HG03060 (cell line): Measurements from ENCODE around the gene CD164L2.
"Not testable (repeated sequence)": the region's sequence is repeated elsewhere in the genome, so short reads cannot be mapped to it uniquely, and the experiment has no call there.

Experiments used
- ATAC-seq: cut with Tn5 transposase; IDR thresholded peaks from one replicate; pipeline ENCODE4 v1.9.1; 2021; ENCODE audit warnings: low read depth, moderate number of reproducible peaks; ENCODE audit not compliant: unreplicated experiment

The CD164L2 gene

DNA sequence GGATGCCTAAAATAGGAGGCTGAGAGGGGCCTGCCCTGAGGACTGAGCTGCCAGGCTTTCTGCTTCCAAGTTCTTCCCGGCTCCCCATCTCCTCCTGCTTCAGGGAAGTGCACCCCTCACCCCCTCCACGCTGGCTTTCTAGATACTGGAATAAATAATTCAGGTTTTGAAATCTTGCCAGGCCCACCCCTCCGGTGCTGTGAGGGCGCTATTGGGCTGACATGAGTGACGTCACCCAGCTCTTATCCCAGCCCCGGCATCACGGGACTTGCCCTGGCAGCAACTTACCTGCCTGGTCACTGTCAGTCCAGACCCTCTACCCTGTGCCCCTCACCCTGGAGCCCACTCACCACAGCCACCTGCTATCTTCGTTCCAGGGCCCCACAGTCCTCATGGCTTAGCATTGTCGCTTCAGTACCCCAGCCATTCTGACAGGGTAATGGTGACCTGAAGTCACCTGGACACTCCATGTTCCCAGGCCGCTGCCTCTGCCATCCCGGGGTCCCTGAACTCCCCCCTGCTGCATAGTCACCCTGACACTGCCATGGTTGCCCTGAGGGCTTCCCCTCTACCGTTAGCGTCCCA lies 8.5 kb upstream of the CD164L2 start:
- ATAC-seq: no peak

DNA sequence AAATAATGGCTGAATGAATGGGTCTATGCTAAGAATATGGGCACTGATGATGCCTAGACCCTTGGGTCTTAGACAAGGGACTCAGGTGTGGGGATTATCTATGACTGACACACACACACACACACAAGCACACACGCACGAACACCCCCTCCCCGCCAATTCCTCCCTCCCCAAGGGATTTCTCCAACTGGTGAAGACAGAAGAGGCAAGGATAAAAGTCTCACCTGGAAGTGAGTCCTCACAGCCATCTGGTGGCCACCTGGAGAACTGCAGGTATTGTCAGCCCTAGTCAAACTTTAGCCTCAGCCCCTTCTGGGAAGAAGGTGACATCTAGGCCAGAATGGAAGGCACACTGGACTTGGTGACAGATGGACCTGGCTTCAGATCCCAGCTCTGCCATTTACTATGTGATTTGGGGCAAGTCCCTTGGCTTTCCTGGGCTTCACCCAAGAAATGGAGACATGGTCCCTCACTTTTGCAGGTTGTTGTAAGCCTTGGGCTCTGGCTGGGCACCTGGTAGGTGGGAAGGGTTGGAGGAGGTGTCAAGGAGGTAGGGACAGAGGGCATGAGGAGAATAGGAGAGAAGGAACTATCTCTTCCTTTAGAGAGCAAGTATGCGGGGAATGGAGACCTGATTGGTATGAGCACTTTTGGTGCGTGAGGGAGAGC lies 5.3 kb upstream of the CD164L2 start:
- no peak for ATAC-seq

DNA sequence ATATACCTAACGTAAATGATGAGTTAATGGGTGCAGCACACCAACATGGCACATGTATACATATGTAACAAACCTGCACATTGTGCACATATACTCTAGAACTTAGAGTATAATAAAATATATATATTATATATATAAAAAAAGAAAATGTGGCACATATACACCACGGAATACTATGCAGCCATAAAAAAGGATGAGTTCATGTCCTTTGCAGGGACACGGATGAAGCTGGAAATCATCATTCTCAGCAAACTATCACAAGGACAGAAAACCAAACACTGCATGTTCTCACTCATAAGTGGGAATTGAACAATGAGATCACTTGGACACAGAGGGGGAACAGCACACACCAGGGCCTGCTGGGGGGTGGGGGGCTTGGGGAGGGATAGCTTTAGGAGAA lies 1.7 kb upstream of the CD164L2 start:
- not testable (repeated sequence) for ATAC-seq

DNA sequence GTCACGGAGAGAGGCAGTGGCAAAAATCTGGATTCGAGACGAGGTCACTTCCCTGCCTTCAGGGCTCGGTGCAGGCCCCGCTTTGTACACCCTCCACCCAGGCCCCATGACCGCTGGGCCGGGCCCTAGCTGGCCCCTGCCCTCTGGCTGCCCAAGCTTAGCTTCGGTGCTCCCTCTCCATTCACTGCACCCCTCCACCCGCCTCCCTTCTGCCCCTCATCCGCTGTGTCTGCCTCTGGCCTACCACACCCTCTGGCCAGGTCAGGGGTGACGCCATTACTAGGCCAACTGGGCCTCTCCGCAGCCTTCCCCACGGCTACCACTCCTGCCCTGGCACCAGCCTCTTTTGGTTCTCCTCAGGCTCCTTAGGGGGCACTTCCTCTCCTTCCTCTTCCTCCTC lies 528 bp upstream of the CD164L2 start:
- no peak for ATAC-seq

DNA sequence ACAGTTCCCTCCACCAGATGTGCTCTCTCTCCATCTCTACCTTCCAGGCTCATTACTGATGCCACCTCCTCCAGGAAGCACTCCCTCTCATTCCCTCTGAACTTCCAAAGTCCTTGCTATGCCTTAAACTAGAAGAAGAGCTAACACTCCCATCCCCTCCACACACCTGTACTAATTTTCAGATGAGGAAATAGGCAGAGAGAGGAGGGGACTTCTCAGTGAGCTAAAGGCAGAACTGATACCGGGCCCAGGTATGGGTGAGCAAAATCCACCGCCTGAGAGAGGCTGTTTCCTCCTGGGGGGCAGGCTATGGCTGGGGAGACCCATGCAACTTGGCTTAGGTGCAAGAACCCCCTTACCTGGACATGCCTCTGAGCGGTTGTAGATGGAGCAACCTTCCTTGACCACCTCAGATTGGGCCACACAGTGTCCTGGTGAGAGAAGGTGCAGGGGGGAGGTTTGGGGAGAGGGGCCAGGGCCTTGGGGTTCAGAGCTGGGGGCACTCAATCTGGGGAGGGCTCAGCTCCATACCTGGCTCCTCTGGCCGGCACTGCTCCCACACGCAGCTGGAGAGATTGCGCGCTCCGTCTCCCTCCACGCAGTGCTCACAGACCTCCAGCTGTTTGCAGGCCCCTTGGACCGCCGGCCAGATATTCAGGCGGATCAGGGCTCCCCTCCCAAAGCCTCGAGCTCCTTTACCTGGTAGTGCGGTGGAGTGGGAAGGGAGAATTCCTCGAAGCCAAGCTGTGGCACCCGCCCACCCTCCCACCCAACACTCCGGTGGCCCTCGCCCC lies 967 bp downstream of the CD164L2 start:
- ATAC-seq: no peak

DNA sequence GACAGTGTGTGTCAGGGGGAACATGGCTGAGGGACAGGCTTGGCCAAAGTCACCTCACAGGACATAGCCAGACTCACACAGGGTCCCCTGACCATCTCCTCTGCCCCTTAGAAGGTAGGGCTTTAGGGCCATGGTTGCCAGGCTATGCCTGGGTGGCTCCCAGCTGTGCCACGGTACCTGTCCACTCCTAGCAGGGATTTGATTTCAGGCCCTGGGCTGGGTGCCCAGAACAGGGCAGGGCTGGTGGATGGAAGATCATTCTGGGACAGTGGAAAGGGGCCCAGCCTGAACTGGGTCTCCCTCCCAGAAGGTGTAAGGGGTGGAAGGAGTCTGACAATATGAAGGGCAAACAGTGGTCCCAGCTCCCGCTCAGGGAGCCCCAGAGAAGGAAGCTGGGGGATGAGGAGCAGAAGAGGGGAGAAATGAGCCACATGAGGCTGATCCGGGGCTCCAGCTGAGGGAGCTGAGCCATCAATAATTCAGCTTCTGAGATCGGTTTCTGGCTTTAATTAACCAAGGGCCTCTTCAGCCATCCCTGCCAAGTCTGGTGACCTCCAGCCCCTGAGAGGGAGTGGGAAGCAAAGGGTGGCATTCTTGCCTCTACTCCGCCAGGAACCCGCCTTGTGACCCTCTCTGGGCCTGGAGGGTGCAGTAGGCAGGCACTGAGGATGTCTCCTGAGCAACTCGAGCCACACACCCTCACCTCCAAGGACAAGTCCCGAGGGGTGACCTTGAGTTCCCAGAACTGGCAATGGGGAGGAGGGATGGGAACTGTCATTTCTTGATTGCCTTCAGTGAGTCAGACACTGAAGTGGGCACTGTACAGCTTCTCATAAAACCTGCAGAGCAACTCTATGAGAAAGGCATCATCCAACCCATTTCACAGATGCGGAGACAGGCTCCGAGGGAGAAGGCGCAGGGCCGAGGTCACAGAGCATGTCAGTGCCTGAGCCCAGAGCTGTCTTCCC lies 2.1 kb downstream of the CD164L2 start:
- no peak for ATAC-seq

DNA sequence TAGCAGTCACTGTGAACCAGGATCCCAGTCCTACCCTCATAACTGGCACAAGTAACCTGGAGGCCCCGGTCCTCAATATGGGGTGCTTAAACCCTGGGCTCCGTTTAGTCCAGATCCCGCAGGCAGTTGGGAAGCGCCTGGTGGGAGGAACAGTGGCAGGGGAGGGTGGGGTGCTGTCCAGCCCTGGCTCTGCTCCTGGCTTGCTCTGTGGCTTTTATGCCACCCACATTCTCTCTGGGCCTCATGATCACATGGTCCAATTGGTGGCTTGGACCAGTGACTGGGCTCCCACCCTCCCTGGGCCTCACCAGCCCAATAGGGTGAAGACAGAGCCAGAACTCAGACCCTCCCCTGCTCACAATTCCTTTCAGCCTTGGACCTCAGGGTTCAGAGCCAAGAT lies 2.9 kb downstream of the CD164L2 start:
- ATAC-seq: no peak

DNA sequence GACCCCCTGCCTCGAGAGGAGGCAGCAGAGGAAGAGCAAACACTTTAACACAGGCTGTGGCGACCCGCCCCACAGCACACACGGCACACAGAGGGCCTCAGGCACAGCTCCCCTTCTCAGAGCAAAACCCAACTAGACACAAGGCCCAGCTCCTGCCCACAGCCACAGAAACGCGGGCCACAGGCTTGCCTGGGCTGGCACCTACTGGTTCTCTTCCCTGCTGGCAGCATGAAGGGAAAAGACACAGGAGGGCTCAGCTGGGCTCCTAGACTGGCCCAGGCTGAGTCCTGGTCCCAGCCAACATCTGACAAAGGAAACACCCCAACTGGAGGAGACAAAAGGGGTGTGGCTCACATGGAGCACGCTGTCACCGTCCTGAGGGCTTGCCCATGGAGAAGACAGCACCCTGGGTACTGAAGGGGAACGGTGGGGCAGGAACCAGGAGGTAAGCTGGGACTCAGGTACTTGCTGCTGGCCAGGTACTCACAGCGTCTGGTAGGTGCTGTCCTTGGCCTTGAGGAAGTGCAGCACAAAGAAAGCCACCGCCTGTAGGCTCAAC lies 3.5 kb downstream of the CD164L2 start:
- no peak for ATAC-seq

DNA sequence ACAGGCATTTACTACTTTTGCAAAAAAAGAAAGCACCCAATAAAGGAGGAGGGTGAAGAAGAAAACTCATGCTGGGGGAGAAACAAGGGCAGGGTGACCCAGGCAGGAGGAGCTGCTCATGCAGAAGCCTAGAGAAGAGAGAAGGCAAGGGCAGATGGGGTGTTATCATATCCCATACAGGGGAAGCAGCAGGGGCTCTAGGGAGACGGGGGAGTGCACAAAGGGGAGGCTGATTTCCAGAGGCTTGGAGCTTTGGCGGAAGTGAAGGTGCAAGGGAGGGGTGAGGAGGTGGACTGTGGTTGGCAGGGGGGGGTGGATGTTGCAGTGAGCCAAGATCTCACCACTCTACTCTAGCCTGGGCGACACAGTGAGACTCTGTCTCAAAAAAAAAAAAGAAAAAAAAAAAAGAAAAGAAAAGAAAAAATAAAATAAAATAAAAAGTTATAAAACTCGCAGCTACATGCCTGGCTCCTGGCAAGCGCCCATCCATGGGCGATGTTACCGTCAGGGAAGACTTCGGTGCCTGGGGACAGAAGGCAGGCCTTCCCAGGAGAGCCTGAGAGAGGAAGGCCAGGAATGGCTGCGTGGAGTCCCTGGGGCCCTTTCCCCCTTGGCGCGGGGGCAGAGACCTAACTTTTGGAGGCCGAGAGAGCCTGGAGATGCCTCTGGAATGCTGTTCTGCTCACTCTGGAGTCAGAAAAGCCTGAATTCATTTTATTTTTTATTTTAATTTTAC lies 5.2 kb downstream of the CD164L2 start:
- ATAC-seq: no peak

DNA sequence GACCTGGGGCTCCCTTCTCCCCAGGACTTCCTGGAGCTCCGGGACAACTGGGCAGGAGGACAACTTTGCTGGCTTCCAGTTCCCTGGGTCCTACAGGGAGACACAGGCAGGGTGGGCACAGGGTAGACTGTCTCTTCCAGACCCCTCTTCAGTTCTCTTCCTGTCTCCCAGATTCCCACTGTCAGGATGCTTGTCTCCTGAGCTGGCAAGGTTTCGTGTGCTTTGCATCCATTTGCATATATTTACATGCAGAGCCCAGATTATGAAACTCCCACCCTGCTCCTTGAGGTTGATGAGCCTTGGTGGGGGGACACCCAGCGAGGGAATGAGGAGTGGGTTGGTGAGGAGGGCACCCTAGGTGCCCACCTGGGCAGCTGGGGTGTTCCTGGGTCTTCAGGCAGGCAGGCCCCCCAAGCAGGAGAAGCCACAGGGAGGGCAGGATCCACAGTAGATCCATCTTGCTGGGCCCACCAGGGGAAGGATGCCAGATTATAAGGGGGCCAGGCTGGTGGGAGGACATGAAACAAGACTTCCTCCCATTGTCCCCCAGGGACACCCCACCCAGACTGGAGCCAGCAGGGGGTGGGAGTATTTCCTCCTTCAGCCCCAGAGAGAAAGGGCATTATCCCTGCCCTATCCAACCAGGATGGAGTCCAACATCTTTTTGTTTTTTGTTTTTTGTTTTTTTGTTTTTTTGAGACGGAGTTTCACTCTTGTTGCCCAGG lies 8.6 kb downstream of the CD164L2 start, which contains the start of gene FCN3:
Gene FCN3 (minus strand): TSS at position 463 of the 725 bp plus-strand sequence. CDS start 6 bp downstream, at position 457.
- ATAC-seq: no peak

DNA sequence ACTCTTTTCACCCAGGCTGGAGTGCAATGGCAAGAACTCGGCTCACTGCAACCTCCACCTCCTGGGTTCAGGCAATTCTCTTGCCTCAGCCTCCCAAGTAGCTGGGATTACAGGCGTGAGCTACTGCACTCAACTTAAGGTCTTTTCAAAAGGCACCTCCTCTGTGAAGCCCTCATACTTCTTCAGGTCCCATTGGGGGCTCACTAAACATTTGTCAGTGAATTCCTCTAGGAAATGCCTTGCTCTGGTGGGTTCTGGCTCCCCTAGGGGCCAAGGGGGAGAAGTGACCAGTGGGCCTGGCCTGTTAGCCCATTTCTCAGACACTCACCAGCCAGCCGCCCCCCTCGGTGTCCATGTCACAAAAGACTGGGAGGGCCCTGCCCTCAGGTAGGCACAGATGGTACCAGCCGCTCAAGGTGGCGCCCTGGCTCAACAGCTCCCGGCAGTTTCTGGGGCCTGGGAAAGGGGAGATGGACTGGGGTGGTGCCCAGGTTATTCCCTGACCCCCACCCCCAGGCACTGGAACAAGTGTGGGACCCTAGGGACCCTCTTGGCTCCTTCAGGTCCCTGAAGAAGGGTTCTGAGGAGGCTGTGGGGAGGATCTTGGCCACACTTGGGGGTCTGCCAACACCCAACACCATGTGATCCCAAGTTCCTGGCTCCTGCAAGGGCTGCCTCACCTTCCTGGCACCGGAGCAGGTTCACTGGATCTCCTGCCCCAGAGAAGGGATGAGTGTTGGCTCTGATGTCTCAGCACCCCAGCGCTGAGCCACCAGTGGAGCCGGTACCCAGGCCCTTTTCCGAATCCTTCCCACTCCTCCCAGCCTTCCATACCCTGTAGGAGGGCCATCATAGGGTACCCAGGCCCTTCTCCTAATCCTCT lies 10.1 kb downstream of the CD164L2 start:
- no peak for ATAC-seq

DNA sequence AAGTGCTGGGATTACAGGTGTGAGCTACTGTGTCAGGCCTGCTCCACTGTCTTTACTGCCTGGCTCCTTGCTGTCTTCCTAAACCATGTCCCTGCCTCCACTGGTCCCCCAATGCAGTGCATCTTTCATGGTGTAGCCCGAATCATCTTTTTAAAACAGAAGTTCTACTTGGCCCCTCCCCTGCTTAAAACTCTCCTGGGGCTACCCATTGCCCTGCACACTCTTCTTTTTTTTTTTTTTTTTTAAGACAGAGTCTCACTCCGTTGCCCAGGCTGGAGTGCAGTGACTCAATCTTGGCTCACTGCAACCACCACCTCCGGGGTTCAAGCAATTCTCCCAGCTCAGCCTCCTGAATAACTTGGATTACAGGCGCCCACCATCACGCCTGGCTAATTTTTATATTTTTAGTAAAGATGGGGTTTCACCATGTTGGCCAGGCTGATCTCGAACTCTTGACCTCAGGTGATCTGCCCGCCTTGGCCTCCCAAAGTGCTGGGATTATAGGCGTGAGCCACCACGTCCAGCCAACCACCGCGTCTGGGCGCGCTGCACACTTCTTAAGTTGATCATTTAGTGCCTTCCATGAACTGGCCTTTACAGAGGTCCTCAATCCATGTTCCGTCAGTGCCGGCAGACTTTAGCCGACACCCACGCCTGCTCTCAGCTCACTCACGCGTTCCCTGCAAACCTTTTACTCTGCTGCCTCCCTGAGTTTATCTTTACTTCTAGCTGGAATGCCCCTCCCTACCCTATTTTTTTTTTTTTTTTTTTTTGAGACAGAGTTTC lies 10.9 kb downstream of the CD164L2 start:
- no peak for ATAC-seq

DNA sequence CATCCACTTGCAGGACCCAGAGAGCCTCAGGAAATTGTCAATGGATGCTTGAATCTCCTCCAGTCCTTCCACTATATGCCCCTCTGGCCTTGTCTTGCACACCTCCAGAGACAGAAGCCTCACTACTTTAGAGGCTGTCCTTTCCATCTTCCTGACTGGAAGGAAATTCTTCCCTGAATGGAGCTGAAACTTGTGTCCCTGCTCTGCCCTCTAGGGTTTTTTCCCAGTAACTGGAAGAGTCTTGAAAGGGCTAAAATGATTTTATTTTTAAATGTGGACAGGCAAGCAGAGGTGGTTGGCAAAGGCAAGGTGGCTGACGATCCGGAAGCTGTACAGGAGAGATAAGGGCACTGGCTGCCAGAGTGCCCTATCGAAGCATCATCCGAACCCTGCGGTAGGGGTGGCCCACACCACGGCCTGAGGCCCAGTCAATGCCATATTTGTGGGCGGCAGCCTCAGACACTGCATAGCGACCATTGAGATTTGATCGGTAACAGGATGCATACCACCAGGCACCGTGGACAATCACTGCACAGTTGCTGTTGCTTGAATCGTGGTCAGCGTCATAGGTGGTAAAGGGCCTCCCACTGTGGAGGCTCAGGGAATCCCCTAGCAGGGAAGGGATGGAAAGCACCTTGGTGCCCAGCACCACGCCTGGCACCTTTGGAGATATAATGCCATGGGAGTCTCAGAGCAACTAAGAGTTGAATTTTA lies 14.1 kb downstream of the CD164L2 start:
- no peak for ATAC-seq

DNA sequence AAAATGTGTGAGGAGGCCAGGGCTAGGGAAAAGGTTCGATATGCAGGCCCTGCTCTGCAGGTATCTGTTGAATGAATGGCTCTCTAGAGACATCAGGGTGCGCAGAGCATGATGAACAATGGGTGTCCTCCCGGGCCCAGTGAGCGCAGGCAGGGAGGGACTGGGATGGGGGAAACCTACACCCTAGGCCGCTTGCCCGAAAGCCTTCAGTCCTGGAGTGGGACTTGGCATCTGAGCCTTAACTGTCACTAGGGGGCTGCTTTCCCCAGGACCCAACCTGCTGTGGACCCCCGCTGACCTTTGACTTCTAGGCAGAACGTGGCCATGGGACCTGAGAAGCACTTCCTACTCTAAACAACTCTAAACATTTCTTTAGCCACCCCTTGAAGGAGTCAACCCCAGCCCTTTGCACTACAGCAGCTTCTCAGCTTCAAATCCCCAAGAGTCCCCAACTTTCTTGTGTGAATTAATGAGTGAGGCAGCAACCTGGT lies 15.9 kb downstream of the CD164L2 start:
- no peak for ATAC-seq

DNA sequence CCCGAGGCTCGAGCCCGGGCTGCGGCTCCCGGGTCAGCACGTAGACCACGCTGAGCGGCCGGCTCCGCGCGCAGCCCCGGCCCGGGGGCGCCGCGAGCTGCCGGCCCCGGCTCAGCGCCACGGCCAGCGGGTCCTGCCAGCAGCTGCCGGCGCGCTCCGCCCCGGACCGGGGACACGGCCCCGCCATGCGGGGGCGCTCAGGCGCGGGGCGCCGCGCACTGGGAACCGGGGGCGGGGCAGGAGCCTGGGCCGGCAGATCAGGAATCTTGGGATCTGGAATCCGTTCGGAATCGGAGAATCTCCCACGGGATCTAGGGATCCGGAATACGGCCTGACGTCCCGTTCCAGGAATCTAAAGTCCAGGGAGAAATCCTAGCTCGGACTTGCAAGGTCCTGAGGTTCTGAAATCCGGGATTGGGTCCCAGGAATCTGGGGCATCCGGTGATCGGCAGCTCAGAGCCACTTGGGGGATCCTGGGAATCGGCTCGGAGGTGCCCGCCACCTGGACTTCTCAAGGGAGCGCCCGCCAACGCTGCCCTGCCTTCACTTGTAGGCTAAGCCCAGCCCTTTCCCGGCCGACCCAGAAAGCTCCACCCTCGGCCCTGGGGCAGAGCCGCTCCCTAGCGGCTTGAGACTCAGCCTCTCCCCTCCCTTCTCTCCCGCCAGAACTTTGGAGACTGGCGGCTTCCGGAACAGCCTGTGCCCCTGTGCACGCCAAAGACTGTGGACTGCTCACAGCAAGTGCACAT lies 16.5 kb downstream of the CD164L2 start, which contains the start of gene MAP3K6:
Gene MAP3K6 (minus strand): TSS at position 551 of the 749 bp plus-strand sequence. CDS start 364 bp downstream, at position 187.
- no peak for ATAC-seq

DNA sequence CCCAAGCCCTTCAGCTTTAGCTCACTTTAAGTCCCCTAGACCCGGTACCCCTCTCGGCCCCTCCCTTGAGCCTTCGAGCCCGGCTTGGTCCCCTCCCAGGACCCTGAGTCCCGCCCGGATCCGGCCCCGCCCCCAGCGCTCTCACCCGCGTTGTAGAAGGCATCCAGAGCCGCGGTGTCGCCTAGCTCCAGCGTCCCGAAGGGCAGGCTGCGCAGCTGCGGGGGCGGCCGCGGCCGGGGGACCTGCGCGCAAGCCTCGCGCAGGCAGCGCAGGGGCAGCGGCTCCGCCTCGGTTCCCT lies 17.1 kb downstream of the CD164L2 start:
- ATAC-seq: no peak
